ENCODE results near the gene TAF4B. TPM values are rescaled to one million over a fixed set of nuclear protein-coding genes. Genes with fewer than 3 reads are reported as not detected.

Gene TAF4B
- polyA plus RNA-seq, 3 donors, result 4.6 to 6.0 (median 5.0) TPM

DNA sequence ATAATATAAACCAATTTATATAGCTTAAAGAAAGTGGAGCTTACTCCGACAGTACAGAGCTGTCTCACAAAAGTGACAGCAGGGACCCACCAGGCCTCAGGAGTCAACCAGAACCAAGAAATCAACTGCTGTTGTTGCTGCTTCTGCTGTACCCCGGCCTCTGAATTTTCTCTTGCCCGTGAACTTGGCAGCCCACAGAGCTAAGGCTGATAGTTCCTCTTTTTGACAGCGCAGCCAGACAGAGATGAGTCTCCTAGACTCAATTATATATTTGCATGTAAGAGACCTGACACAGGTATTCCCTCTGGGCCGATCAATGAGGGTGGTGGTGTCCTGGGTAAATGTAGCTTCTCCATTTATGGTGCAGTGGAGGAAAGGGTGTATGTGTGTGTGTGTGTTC lies 212.7 kb downstream of the TAF4B start:
- no peak for DNase-seq (ENCODE audit: extremely low read depth in 1 of 11, low read depth in 9 of 11, low spot score in 4 of 11)

DNA sequence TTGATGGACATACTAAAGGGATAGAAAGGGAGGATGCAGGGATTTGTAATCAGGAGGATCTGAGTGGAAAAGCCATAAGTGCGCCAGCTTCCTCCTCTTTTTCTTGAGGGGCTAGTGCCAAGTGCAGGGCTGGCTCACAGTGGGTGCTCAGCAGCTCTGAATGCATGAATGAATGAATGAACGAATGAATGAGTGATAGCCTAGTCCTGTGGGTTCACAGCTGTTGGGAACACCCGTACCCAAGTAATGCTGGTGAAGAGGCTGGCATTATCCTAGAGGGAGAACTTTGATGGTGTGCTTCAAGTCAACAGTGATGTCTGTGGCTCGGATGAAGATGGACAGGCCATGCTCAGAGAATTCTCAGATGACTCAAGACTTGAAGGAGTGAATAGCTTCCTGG lies 213.3 kb downstream of the TAF4B start:
- no peak for DNase-seq (ENCODE audit: extremely low read depth in 1 of 11, low read depth in 9 of 11, low spot score in 4 of 11)

GRCh38 chr18:26440644-26441043 lies 214.4 kb downstream of the TAF4B start:
- DNase-seq (ENCODE audit: extremely low read depth in 1 of 11, low read depth in 9 of 11, low spot score in 4 of 11), result no peak

Other genes with a start within 250 kb of the TAF4B start
- gene SS18, start 135.8 kb upstream of the TAF4B start, polyA plus RNA-seq (ENCODE audit: insufficient read length in 3 of 3), result 100 to 1,000 TPM in 2 of 3 donors, 10 to 100 TPM in 1; 94.1 to 104 (median 101) TPM
- not detected for gene PSMA8, start 92.6 kb upstream of the TAF4B start, polyA plus RNA-seq (ENCODE audit: insufficient read length in 3 of 3)

Measured in renal cortex interstitium (tissue), 11 donors.